ENCODE results near the gene RNF212. TPM values are rescaled to one million over a fixed set of nuclear protein-coding genes. Genes with fewer than 3 reads are reported as not detected.
A peak's percentile ranks its signal among the peaks of the same experiment; 100 is the strongest.

RNF212 gene, protein sequence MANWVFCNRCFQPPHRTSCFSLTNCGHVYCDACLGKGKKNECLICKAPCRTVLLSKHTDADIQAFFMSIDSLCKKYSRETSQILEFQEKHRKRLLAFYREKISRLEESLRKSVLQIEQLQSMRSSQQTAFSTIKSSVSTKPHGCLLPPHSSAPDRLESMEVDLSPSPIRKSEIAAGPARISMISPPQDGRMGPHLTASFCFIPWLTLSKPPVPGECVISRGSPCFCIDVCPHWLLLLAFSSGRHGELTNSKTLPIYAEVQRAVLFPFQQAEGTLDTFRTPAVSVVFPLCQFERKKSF
- 3.2 TPM for total RNA-seq
- polyA plus RNA-seq (ENCODE audit: insufficient read depth in 1 of 8, insufficient read length in 8 of 8, low replicate concordance in 1 of 8), result 1 to 10 TPM; 2.3 to 6.0 (median 4.4) TPM
- long read RNA-seq, donor 1, partial matches to known transcripts, result 0 of 1 reads
- long read RNA-seq, donor 1, other reads (novel, unspliced or antisense), result 0 of 1 reads
- long read RNA-seq, donor 2, result 0 reads
- long read RNA-seq, donor 3, result 0 reads
- long read RNA-seq, donor 4, result 0 reads
- long read RNA-seq, donor 5, partial matches to known transcripts, result 0 of 1 reads
- long read RNA-seq, donor 5, other reads (novel, unspliced or antisense), result 0 of 1 reads
- long read RNA-seq, donor 6, partial matches to known transcripts, result 0 of 1 reads
- long read RNA-seq, donor 6, other reads (novel, unspliced or antisense), result 0 of 1 reads
- long read RNA-seq, donor 7, result 0 reads
- long read RNA-seq, donor 8, result 0 reads
- long read RNA-seq, donor 9, result 0 reads
- long read RNA-seq, donor 10, result 0 reads
- long read RNA-seq, donor 11, result 0 reads

GRCh38 chr4:1113311-1114009 lies at the start of gene RNF212:
RNF212 (minus strand) TSS chr4:1113564; CDS start chr4:1113464, 100 bp downstream.
- DNase-seq, result peak; percentile 34
- Histone ChIP-seq H3K27me3 (ENCODE audit: control insufficient read depth, insufficient read depth, low read length) (peaks cover 17% of the 10 kb centered on the region), H3K9me3 (replicated peaks; ENCODE audit: control insufficient read depth, low read depth, low read length) (no peaks in the 10 kb centered on the region), H3K4me3 (ENCODE audit: low read length) (peak within 1 kb of the TSS; percentile 42), H3K36me3 (ENCODE audit: control insufficient read depth, insufficient read depth, low read length) (no peaks in the 10 kb centered on the region), H3K27ac (ENCODE audit: low read length) (no peak within 1 kb of the TSS), H3K4me1 (ENCODE audit: control insufficient read depth, insufficient read depth, low read length) (peaks cover 2% of the 10 kb centered on the region)
- WGBS (ENCODE audit: insufficient coverage), result 15% methylated on average over 52 of the region's 72 CpGs

DNA sequence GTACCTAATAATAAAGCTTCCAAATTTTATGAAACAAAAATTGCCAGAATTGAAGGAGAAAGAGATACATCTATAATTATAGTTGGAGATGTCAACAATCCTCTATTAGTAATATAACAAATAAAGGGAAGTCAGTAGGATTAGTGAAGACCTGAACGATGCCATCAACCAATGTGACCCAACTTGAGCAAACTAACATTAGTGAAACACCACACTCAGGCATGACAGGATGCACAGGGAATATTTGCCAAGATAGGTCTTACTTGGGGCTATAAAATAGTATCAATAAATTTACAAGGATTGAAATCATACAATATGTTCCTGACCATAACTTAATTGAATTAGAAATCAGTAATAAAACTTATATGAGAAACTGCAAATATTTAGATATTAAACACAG lies 47.0 kb upstream of the RNF212 start:
- WGBS (ENCODE audit: insufficient coverage), result no CpG with 5 or more reads among the region's 1 CpG
- H3K9me3 ChIP-seq (replicated peaks; ENCODE audit: control insufficient read depth, low read depth, low read length), result peaks cover 10% of the 10 kb centered on the region
- H3K27me3 ChIP-seq (ENCODE audit: control insufficient read depth, insufficient read depth, low read length), result peaks cover 3% of the 10 kb centered on the region
- no peaks in the 10 kb centered on the region for H3K36me3 ChIP-seq (ENCODE audit: control insufficient read depth, insufficient read depth, low read length)
- H3K4me3 ChIP-seq (ENCODE audit: low read length), result no peak overlapping the region
- no peak for DNase-seq
- H3K27ac ChIP-seq (ENCODE audit: low read length), result no peak overlapping the region
- H3K4me1 ChIP-seq (ENCODE audit: control insufficient read depth, insufficient read depth, low read length), result no peaks in the 10 kb centered on the region

GRCh38 chr4:1156069-1156468 lies 42.7 kb upstream of the RNF212 start:
- Histone ChIP-seq H3K27me3 (ENCODE audit: control insufficient read depth, insufficient read depth, low read length) (peaks cover 8% of the 10 kb centered on the region), H3K9me3 (replicated peaks; ENCODE audit: control insufficient read depth, low read depth, low read length) (peaks cover 10% of the 10 kb centered on the region), H3K36me3 (ENCODE audit: control insufficient read depth, insufficient read depth, low read length) (no peaks in the 10 kb centered on the region), H3K4me3 (ENCODE audit: low read length) (no peak overlapping the region), H3K4me1 (ENCODE audit: control insufficient read depth, insufficient read depth, low read length) (peaks cover 2% of the 10 kb centered on the region), H3K27ac (ENCODE audit: low read length) (no peak overlapping the region)
- 84% methylated on average over 8 of the region's 8 CpGs for WGBS (ENCODE audit: insufficient coverage)
- no peak for DNase-seq

GRCh38 chr4:1155314-1155713 lies 42.0 kb upstream of the RNF212 start:
- peaks cover 2% of the 10 kb centered on the region for H3K4me1 ChIP-seq (ENCODE audit: control insufficient read depth, insufficient read depth, low read length)
- whole genome bisulfite sequencing (ENCODE audit: insufficient coverage), result 88% methylated on average over 1 of the region's 3 CpGs
- H3K9me3 ChIP-seq (replicated peaks; ENCODE audit: control insufficient read depth, low read depth, low read length), result peaks cover 15% of the 10 kb centered on the region
- H3K36me3 ChIP-seq (ENCODE audit: control insufficient read depth, insufficient read depth, low read length), result no peaks in the 10 kb centered on the region
- no peak overlapping the region for H3K4me3 ChIP-seq (ENCODE audit: low read length)
- H3K27ac ChIP-seq (ENCODE audit: low read length), result no peak overlapping the region
- DNase-seq, result peak; percentile 61
- peaks cover 8% of the 10 kb centered on the region for H3K27me3 ChIP-seq (ENCODE audit: control insufficient read depth, insufficient read depth, low read length)

DNA sequence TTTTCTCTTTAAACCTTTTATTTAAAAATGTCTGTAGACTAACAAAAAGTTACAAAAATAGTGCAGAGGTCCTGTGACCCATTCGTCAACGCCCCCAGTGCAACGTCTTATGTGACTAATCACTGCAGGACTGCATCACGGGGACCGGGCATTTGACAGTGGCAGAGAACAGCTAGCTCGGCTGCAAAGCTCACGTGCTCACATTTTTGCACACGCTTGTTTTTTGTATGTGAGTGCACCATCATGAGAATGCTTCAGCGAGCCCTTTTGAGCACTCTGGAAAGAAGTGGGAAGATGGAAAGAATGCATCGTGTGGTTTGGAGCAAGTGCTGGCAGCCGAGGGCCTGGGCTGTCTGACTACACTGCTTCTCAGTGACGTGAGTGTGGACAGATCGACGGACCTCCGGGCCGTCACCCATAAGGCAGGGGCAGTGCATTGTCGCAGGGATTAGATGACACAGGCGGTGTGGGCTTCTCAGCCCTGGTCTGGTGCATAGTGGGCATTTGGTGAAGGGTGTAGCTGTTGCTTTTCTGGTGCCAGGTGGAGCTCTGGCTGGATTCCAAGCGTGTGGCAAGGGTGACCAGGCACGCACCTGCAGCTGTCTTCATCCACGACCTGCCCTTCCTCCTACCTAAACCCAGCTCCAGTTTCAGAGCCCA lies 41.3 kb upstream of the RNF212 start:
- H3K27ac ChIP-seq (ENCODE audit: low read length), result no peak overlapping the region
- H3K36me3 ChIP-seq (ENCODE audit: control insufficient read depth, insufficient read depth, low read length), result no peaks in the 10 kb centered on the region
- peaks cover 15% of the 10 kb centered on the region for H3K9me3 ChIP-seq (replicated peaks; ENCODE audit: control insufficient read depth, low read depth, low read length)
- no peak overlapping the region for H3K4me3 ChIP-seq (ENCODE audit: low read length)
- H3K4me1 ChIP-seq (ENCODE audit: control insufficient read depth, insufficient read depth, low read length), result peaks cover 2% of the 10 kb centered on the region
- DNase-seq, result peak; percentile 76
- H3K27me3 ChIP-seq (ENCODE audit: control insufficient read depth, insufficient read depth, low read length), result peaks cover 8% of the 10 kb centered on the region
- 52% methylated on average over 19 of the region's 21 CpGs for WGBS (ENCODE audit: insufficient coverage)

- no peak for DNase-seq
- H3K27me3 ChIP-seq (ENCODE audit: control insufficient read depth, insufficient read depth, low read length), result peaks cover 8% of the 10 kb centered on the region
- H3K4me1 ChIP-seq (ENCODE audit: control insufficient read depth, insufficient read depth, low read length), result peaks cover 2% of the 10 kb centered on the region
- H3K27ac ChIP-seq (ENCODE audit: low read length), result peak overlapping the region; percentile 13
- H3K36me3 ChIP-seq (ENCODE audit: control insufficient read depth, insufficient read depth, low read length), result no peaks in the 10 kb centered on the region
- 46% methylated on average over 2 of the region's 7 CpGs for whole genome bisulfite sequencing (ENCODE audit: insufficient coverage)
- H3K4me3 ChIP-seq (ENCODE audit: low read length), result no peak overlapping the region
- H3K9me3 ChIP-seq (replicated peaks; ENCODE audit: control insufficient read depth, low read depth, low read length), result peaks cover 15% of the 10 kb centered on the region
Observed at GRCh38 chr4:1154126-1154522, 40.8 kb upstream of the RNF212 start.

DNA sequence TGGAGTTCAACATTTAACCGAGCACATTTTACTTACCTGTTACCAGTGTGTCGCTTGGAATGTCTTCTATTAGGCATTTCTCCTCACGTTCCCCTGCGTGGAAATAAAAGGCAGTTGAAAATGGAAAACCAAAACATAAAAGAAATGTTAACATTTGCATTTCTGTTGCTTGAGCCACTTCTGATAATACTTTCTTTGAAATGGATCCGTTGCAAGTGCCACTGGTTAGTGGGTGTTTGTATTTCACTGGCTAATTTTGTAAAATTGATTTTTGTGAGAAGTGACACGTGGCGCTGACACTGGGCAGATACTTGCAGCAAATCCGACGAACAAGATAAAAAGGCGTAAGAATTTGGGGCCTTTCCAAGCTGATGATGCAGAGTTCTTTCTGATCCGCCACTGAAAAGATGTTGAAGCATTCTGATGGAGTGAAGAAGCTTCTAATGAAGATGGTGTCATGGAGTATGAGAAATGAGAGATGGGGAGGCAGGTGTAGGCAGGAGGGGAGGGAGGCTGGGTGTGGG lies 40.3 kb upstream of the RNF212 start:
- no peak for DNase-seq
- Histone ChIP-seq H3K27ac (ENCODE audit: low read length) (peak overlapping the region; percentile 13), H3K27me3 (ENCODE audit: control insufficient read depth, insufficient read depth, low read length) (peaks cover 8% of the 10 kb centered on the region), H3K4me3 (ENCODE audit: low read length) (no peak overlapping the region), H3K9me3 (replicated peaks; ENCODE audit: control insufficient read depth, low read depth, low read length) (peaks cover 15% of the 10 kb centered on the region), H3K4me1 (ENCODE audit: control insufficient read depth, insufficient read depth, low read length) (peaks cover 2% of the 10 kb centered on the region), H3K36me3 (ENCODE audit: control insufficient read depth, insufficient read depth, low read length) (no peaks in the 10 kb centered on the region)
- WGBS (ENCODE audit: insufficient coverage), result 65% methylated on average over 7 of the region's 11 CpGs

GRCh38 chr4:1152290-1152689 lies 38.9 kb upstream of the RNF212 start:
- Histone ChIP-seq H3K4me3 (ENCODE audit: low read length) (no peak overlapping the region), H3K9me3 (replicated peaks; ENCODE audit: control insufficient read depth, low read depth, low read length) (peaks cover 4% of the 10 kb centered on the region), H3K4me1 (ENCODE audit: control insufficient read depth, insufficient read depth, low read length) (peaks cover 2% of the 10 kb centered on the region), H3K27ac (ENCODE audit: low read length) (no peak overlapping the region), H3K27me3 (ENCODE audit: control insufficient read depth, insufficient read depth, low read length) (peaks cover 8% of the 10 kb centered on the region), H3K36me3 (ENCODE audit: control insufficient read depth, insufficient read depth, low read length) (no peaks in the 10 kb centered on the region)
- DNase-seq, result peak; percentile 53
- WGBS (ENCODE audit: insufficient coverage), result 58% methylated on average over 3 of the region's 6 CpGs

DNA sequence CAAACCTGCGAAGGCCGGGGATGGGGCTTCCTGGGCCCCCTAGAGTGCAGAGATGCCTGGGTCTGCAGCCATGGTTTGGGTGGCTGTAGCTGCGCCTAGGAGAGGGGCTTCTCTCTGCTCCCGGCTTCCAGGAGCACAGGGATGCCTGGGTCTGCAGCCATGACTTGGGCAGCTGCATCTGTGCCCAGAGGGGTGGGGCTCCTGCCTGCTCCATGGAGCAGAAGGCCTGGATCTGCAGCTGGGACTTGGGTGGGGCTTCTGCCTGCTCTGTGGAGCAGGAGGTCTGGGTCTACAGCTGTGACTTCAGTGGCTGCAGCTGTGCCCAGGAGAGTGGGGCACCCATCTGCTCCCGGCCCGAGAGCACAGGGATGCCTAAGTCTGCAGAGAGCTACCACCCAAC lies 38.2 kb upstream of the RNF212 start:
- WGBS (ENCODE audit: insufficient coverage), result 77% methylated on average over 6 of the region's 6 CpGs
- no peak overlapping the region for H3K4me3 ChIP-seq (ENCODE audit: low read length)
- peaks cover 2% of the 10 kb centered on the region for H3K4me1 ChIP-seq (ENCODE audit: control insufficient read depth, insufficient read depth, low read length)
- peaks cover 8% of the 10 kb centered on the region for H3K27me3 ChIP-seq (ENCODE audit: control insufficient read depth, insufficient read depth, low read length)
- H3K27ac ChIP-seq (ENCODE audit: low read length), result no peak overlapping the region
- H3K9me3 ChIP-seq (replicated peaks; ENCODE audit: control insufficient read depth, low read depth, low read length), result peaks cover 4% of the 10 kb centered on the region
- H3K36me3 ChIP-seq (ENCODE audit: control insufficient read depth, insufficient read depth, low read length), result no peaks in the 10 kb centered on the region
- DNase-seq, result no peak
